ENCODE data around the gene ZNF552. TPM values are rescaled to one million over a fixed set of nuclear protein-coding genes. Genes with fewer than 3 reads are reported as not detected.

The ZNF552 gene
- total RNA-seq, 1 donor from 2014 or later: 7.3 TPM

DNA sequence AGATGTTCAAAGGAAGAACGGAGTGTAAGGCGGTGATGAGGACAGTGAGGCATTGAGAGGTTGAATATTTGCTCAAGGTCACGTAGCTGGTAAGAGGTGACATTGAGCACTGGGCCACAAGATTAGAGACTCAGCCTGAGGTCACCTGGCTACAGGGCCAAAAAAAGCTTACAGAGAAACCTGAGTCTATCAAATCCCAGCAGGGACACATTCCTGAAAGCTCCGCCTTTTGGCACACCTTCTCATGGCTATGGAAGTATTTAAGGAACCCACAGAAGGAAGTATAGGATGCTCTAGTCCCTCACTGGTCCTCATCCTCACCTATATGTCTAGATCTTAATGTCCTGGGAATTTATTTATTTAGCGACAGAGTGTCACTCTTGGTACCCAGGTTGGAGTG is 27.8 kb downstream of the ZNF552 start:
- H3K4me1 ChIP-seq (ENCODE audit: control insufficient read depth in 3 of 3, insufficient read depth in 3 of 3, low read length in 3 of 3): no peaks in the 10 kb centered on the region
- H3K27ac ChIP-seq (ENCODE audit: low read depth, low read length): no peak overlapping the region
- peaks cover 25 to 27% (median 27%) of the 10 kb centered on the region in 3 donors for H3K36me3 ChIP-seq (ENCODE audit: control insufficient read depth in 3 of 3, insufficient read depth in 3 of 3, low read length in 3 of 3)
- H3K9ac ChIP-seq (ENCODE audit: low read depth in 1 of 3, low read length in 3 of 3): no peak overlapping the region
- no peaks in the 10 kb centered on the region for H3K27me3 ChIP-seq (ENCODE audit: control insufficient read depth in 3 of 3, insufficient read depth in 3 of 3, low read length in 3 of 3)
- H3K9me3 ChIP-seq (ENCODE audit: control insufficient read depth in 3 of 3, low read length in 3 of 3): peaks cover 6 to 8% (median 7%) of the 10 kb centered on the region in 3 donors
- no peak overlapping the region for H3K4me3 ChIP-seq (ENCODE audit: low read length in 3 of 3)

DNA sequence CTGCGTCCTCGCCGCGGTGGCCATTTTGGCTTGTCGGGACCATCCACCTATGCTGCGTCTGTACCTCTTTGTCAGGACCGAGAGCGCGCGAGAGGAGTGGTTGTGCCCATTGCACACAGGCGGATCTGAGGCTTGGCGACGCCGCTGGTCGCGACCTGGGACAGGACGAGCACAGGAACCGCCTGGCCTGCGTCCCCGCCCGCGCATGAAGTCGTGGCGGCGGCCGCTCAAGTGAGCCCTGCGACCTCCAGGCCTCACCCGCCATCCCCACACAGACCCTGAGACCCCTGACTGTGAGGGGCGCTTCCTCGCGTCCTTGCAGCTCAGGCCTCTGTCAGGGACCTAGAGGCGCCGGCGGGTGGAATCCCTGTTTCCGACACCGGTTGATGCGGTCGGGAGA is 28.4 kb downstream of the ZNF552 start:
- Histone ChIP-seq H3K36me3 (ENCODE audit: control insufficient read depth in 3 of 3, insufficient read depth in 3 of 3, low read length in 3 of 3) (peaks cover 22 to 32% (median 22%) of the 10 kb centered on the region in 3 donors), H3K27ac (ENCODE audit: low read depth, low read length) (no peak overlapping the region), H3K4me3 (ENCODE audit: low read length in 3 of 3) (no peak overlapping the region), H3K9me3 (ENCODE audit: control insufficient read depth in 3 of 3, low read length in 3 of 3) (peaks cover 6 to 8% (median 7%) of the 10 kb centered on the region in 3 donors), H3K4me1 (ENCODE audit: control insufficient read depth in 3 of 3, insufficient read depth in 3 of 3, low read length in 3 of 3) (no peaks in the 10 kb centered on the region), H3K27me3 (ENCODE audit: control insufficient read depth in 3 of 3, insufficient read depth in 3 of 3, low read length in 3 of 3) (no peaks in the 10 kb centered on the region), H3K9ac (ENCODE audit: low read depth in 1 of 3, low read length in 3 of 3) (no peak overlapping the region)

GRCh38 chr19:57779220-57779845 is 35.4 kb downstream of the ZNF552 start:
- peaks cover 3 to 37% (median 5%) of the 10 kb centered on the region in 3 donors for H3K9me3 ChIP-seq (ENCODE audit: control insufficient read depth in 3 of 3, low read length in 3 of 3)
- H3K9ac ChIP-seq (ENCODE audit: low read depth in 1 of 3, low read length in 3 of 3): no peak overlapping the region
- no peaks in the 10 kb centered on the region for H3K27me3 ChIP-seq (ENCODE audit: control insufficient read depth in 3 of 3, insufficient read depth in 3 of 3, low read length in 3 of 3)
- peaks cover 0 to 4% (median 0%) of the 10 kb centered on the region in 3 donors for H3K4me1 ChIP-seq (ENCODE audit: control insufficient read depth in 3 of 3, insufficient read depth in 3 of 3, low read length in 3 of 3)
- peaks cover 32 to 62% (median 51%) of the 10 kb centered on the region in 3 donors for H3K36me3 ChIP-seq (ENCODE audit: control insufficient read depth in 3 of 3, insufficient read depth in 3 of 3, low read length in 3 of 3)
- H3K4me3 ChIP-seq (ENCODE audit: low read length in 3 of 3): peak overlapping the region in 1 of 3 donors; percentile 35
- no peak overlapping the region for H3K27ac ChIP-seq (ENCODE audit: low read depth, low read length)

DNA sequence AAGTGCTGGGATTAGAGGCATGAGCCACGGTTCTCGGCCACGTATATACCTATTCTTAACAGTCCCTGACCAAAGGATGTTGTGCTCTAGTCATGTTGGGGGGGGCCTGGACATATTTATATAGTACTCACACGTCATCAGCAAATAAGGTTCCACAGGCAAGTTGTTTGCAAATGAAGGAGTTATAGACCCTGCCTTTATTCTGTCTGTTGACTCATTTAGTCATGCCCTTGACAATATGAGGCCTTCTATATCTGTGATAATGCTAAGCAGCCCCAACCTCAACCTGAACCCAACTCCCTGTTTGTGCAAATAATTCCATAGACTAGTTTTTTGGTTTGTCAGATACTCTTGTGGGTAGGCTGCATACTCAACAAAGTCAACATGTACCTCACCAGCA is 36.4 kb downstream of the ZNF552 start:
- peaks cover 3 to 37% (median 5%) of the 10 kb centered on the region in 3 donors for H3K9me3 ChIP-seq (ENCODE audit: control insufficient read depth in 3 of 3, low read length in 3 of 3)
- H3K27me3 ChIP-seq (ENCODE audit: control insufficient read depth in 3 of 3, insufficient read depth in 3 of 3, low read length in 3 of 3): no peaks in the 10 kb centered on the region
- no peak overlapping the region for H3K9ac ChIP-seq (ENCODE audit: low read depth in 1 of 3, low read length in 3 of 3)
- H3K4me1 ChIP-seq (ENCODE audit: control insufficient read depth in 3 of 3, insufficient read depth in 3 of 3, low read length in 3 of 3): peaks cover 5 to 8% (median 6%) of the 10 kb centered on the region in 3 donors
- H3K36me3 ChIP-seq (ENCODE audit: control insufficient read depth in 3 of 3, insufficient read depth in 3 of 3, low read length in 3 of 3): peaks cover 33 to 66% (median 51%) of the 10 kb centered on the region in 3 donors
- peak overlapping the region in 1 of 3 donors; percentile 35 for H3K4me3 ChIP-seq (ENCODE audit: low read length in 3 of 3)
- H3K27ac ChIP-seq (ENCODE audit: low read depth, low read length): no peak overlapping the region

DNA sequence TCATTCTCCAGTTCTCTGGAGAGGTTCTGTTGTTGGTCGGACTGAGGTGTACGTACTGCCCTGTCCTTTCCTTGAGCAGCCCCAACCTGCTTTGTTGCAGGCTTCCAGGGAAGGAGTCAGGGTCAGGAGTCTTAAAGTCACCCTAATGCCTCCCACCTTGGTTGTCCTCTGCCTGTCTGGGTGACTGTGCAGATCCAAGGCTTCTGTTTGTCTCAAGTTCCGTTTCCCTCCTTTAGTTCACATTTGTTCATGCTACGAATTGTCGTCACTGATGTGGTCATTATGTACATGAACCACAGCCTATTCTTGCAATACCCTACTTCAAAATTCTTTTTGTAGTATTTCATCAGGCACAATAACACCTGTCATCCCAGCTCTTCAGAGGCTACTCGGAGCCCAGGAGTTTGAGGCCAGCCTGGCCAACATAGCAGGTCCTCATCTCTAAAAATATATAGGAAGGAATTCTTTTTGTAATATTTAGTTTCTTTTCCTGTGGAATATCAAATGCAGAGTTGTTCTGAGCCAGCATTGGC is 37.9 kb downstream of the ZNF552 start:
- Histone ChIP-seq H3K4me1 (ENCODE audit: control insufficient read depth in 3 of 3, insufficient read depth in 3 of 3, low read length in 3 of 3) (peaks cover 5 to 8% (median 8%) of the 10 kb centered on the region in 3 donors), H3K9ac (ENCODE audit: low read depth in 1 of 3, low read length in 3 of 3) (no peak overlapping the region), H3K9me3 (ENCODE audit: control insufficient read depth in 3 of 3, low read length in 3 of 3) (peaks cover 3 to 37% (median 5%) of the 10 kb centered on the region in 3 donors), H3K27ac (ENCODE audit: low read depth, low read length) (no peak overlapping the region), H3K36me3 (ENCODE audit: control insufficient read depth in 3 of 3, insufficient read depth in 3 of 3, low read length in 3 of 3) (peaks cover 33 to 70% (median 56%) of the 10 kb centered on the region in 3 donors), H3K27me3 (ENCODE audit: control insufficient read depth in 3 of 3, insufficient read depth in 3 of 3, low read length in 3 of 3) (no peaks in the 10 kb centered on the region), H3K4me3 (ENCODE audit: low read length in 3 of 3) (no peak overlapping the region)

DNA sequence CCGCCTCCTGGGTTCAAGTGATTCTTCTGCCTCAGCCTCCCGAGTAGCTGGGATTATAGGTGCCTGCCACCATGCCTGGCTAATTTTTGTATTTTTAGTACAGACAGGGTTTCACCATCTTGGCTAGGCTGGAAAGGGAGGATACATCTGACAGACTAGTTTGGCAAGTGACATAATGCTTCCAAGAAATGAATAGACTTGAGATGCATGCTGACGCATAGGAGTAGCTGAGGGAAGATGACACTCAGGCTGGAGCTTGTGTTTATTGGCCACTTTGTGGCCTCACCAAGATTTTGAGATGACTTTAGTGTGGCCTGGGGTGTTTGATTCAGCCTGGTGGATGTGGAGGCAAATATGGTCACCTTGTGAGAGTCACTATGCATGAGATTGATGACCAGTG is 41.2 kb downstream of the ZNF552 start:
- H3K27ac ChIP-seq (ENCODE audit: low read depth, low read length): no peak overlapping the region
- H3K9ac ChIP-seq (ENCODE audit: low read depth in 1 of 3, low read length in 3 of 3): no peak overlapping the region
- H3K9me3 ChIP-seq (ENCODE audit: control insufficient read depth in 3 of 3, low read length in 3 of 3): peaks cover 0 to 12% (median 1%) of the 10 kb centered on the region in 3 donors
- peaks cover 11 to 30% (median 22%) of the 10 kb centered on the region in 3 donors for H3K4me1 ChIP-seq (ENCODE audit: control insufficient read depth in 3 of 3, insufficient read depth in 3 of 3, low read length in 3 of 3)
- no peak overlapping the region for H3K4me3 ChIP-seq (ENCODE audit: low read length in 3 of 3)
- no peaks in the 10 kb centered on the region for H3K27me3 ChIP-seq (ENCODE audit: control insufficient read depth in 3 of 3, insufficient read depth in 3 of 3, low read length in 3 of 3)
- H3K36me3 ChIP-seq (ENCODE audit: control insufficient read depth in 3 of 3, insufficient read depth in 3 of 3, low read length in 3 of 3): peaks cover 20 to 41% (median 39%) of the 10 kb centered on the region in 3 donors

DNA sequence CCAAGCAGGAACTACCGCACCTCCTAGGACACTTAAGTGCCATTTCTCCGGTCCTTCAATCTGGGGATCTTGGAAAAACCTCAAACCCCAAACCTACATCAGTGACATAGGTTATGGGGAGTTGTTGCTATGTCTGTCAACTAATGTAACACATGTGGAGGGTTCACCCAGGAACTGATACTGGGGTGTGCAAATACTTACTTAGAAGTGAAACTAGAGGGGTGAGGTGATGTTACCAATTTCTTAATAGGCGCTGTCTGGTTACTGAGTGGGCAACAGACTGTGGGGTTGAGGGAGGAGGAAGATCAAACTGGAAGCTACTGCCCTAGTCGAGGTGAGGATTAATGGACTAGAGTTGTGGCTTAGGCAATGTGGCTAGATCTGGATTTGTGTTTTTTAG is 43.3 kb downstream of the ZNF552 start:
- Histone ChIP-seq H3K27me3 (ENCODE audit: control insufficient read depth in 3 of 3, insufficient read depth in 3 of 3, low read length in 3 of 3) (no peaks in the 10 kb centered on the region), H3K9ac (ENCODE audit: low read depth in 1 of 3, low read length in 3 of 3) (no peak overlapping the region), H3K27ac (ENCODE audit: low read depth, low read length) (no peak overlapping the region), H3K4me1 (ENCODE audit: control insufficient read depth in 3 of 3, insufficient read depth in 3 of 3, low read length in 3 of 3) (peaks cover 11 to 30% (median 18%) of the 10 kb centered on the region in 3 donors), H3K36me3 (ENCODE audit: control insufficient read depth in 3 of 3, insufficient read depth in 3 of 3, low read length in 3 of 3) (peaks cover 11 to 23% (median 22%) of the 10 kb centered on the region in 3 donors), H3K4me3 (ENCODE audit: low read length in 3 of 3) (no peak overlapping the region), H3K9me3 (ENCODE audit: control insufficient read depth in 3 of 3, low read length in 3 of 3) (peaks cover 0 to 4% (median 0%) of the 10 kb centered on the region in 3 donors)

GRCh38 chr19:57769345-57770131 is 45.2 kb downstream of the ZNF552 start, which contains the start of gene ZNF586:
Gene ZNF586, plus strand, starts transcription at chr19:57769676. Its CDS starts 167 bp downstream, at chr19:57769843.
- H3K9ac ChIP-seq (ENCODE audit: low read depth in 1 of 3, low read length in 3 of 3): peak within 1 kb of the TSS; percentile 76 to 86 (median 78)
- no peaks in the 10 kb centered on the region for H3K9me3 ChIP-seq (ENCODE audit: control insufficient read depth in 3 of 3, low read length in 3 of 3)
- H3K27me3 ChIP-seq (ENCODE audit: control insufficient read depth in 3 of 3, insufficient read depth in 3 of 3, low read length in 3 of 3): no peaks in the 10 kb centered on the region
- H3K36me3 ChIP-seq (ENCODE audit: control insufficient read depth in 3 of 3, insufficient read depth in 3 of 3, low read length in 3 of 3): peaks cover 2 to 12% (median 12%) of the 10 kb centered on the region in 3 donors
- peak within 1 kb of the TSS; percentile 84 to 90 (median 90) for H3K4me3 ChIP-seq (ENCODE audit: low read length in 3 of 3)
- H3K27ac ChIP-seq (ENCODE audit: low read depth, low read length): no peak within 1 kb of the TSS
- H3K4me1 ChIP-seq (ENCODE audit: control insufficient read depth in 3 of 3, insufficient read depth in 3 of 3, low read length in 3 of 3): peaks cover 11 to 30% (median 18%) of the 10 kb centered on the region in 3 donors

DNA sequence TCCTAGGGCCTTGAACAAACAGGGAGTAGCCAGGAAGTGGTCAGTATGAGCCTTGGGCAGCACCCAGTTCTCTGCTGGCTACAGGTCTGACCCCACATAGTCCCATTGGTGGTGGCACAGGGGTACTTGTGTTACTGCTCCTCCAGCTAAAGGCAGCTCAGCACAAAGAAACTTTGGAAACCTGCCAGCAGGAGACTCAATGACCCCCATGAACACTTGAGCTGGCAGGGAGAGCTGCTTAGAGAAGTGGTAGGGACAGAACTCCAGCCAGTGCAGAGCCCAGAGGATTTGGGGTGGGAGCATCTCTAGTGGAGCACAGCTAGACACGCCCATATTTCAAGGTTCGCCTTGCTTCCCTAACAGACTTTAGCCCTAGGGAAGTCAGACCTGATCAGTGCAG is 55.6 kb downstream of the ZNF552 start:
- H3K36me3 ChIP-seq (ENCODE audit: control insufficient read depth in 3 of 3, insufficient read depth in 3 of 3, low read length in 3 of 3): peaks cover 43 to 60% (median 58%) of the 10 kb centered on the region in 3 donors
- H3K4me3 ChIP-seq (ENCODE audit: low read length in 3 of 3): no peak overlapping the region
- H3K27ac ChIP-seq (ENCODE audit: low read depth, low read length): no peak overlapping the region
- H3K4me1 ChIP-seq (ENCODE audit: control insufficient read depth in 3 of 3, insufficient read depth in 3 of 3, low read length in 3 of 3): no peaks in the 10 kb centered on the region
- no peak overlapping the region for H3K9ac ChIP-seq (ENCODE audit: low read depth in 1 of 3, low read length in 3 of 3)
- H3K9me3 ChIP-seq (ENCODE audit: control insufficient read depth in 3 of 3, low read length in 3 of 3): peaks cover 0 to 17% (median 3%) of the 10 kb centered on the region in 3 donors
- no peaks in the 10 kb centered on the region for H3K27me3 ChIP-seq (ENCODE audit: control insufficient read depth in 3 of 3, insufficient read depth in 3 of 3, low read length in 3 of 3)
